B cell (primary cell): ENCODE measurements around the gene DNALI1.

Experiments used
- CTCF ChIP-seq: fragments of 200-600 bp; IDR thresholded peaks from one replicate; pipeline ENCODE4 v1.8.0; 2022; ENCODE audit warnings: antibody characterized with exemption, mild to moderate bottlenecking
- EZH2 ChIP-seq: IDR thresholded peaks from 2 replicates; pipeline ENCODE4 v1.6.1; 2012; ENCODE audit warnings: borderline replicate concordance, low read depth, mild to moderate bottlenecking, moderate library complexity, low read length; ENCODE audit not compliant: insufficient read depth, poor library complexity, severe bottlenecking

GRCh38 chr1:37616330-37616729 is 59.6 kb downstream of the DNALI1 start:
- TF ChIP-seq CTCF = no peak
- TF ChIP-seq EZH2 = no peak
